Stomach (tissue), 9 donors: ENCODE measurements around the gene ABCF3. TPM values are rescaled to one million over a fixed set of nuclear protein-coding genes. Genes with fewer than 3 reads are reported as not detected.
A peak's percentile ranks its signal among the peaks of the same experiment; 100 is the strongest.
"Not testable (repeated sequence)": the region's sequence is repeated elsewhere in the genome, so short reads cannot be mapped to it uniquely, and the experiment has no call there.

ENCODE experiments used
- DNase-seq, 2 donors: peaks; one replicate each; pipeline versions ENCODE4 v3.0.0 to v3.0.0-alpha.2; 2013 to 2019
- H3K27ac ChIP-seq, 5 donors: fragments of 200-600 bp in 4 of 5; sonication (generic) in 4 of 5; one replicate each; pipeline ENCODE4 v1.5.1; 2013 to 2019; ENCODE audit warnings: mild to moderate bottlenecking in 1 of 5, moderate library complexity in 1 of 5
- H3K27me3 ChIP-seq, 3 donors: fragments of 200-600 bp; sonication (generic); one replicate each; pipeline ENCODE4 v1.5.1; 2017 to 2019; ENCODE audit warnings: mixed run types in 1 of 3
- H3K36me3 ChIP-seq, 4 donors: fragments of 200-600 bp; sonication (generic); 1 replicate in 3 of 4; 2 replicates in 1 of 4; pipeline ENCODE4 v1.5.1; 2016 to 2019
- H3K4me1 ChIP-seq, 4 donors: fragments of 200-600 bp; sonication (generic); one replicate each; pipeline ENCODE4 v1.5.1; 2016 to 2019
- H3K4me3 ChIP-seq, 4 donors: fragments of 200-600 bp; sonication (generic) in 3 of 4; one replicate each; pipeline ENCODE4 v1.5.1; 2016 to 2019; ENCODE audit warnings: mild to moderate bottlenecking in 1 of 4
- H3K9me3 ChIP-seq, 4 donors: fragments of 200-600 bp; sonication (generic); one replicate each; pipeline ENCODE4 v1.5.1; 2016 to 2019
- CTCF ChIP-seq, 7 experiments: fragments of 450-650 bp in 4 of 7; fragments of 200-600 bp in 3 of 7; sonication (generic) in 3 of 7; IDR thresholded peaks; one replicate each; pipeline ENCODE4 v1.5.1; 2016 to 2019; ENCODE audit warnings: antibody characterized with exemption in 7 of 7, control low read depth in 2 of 7, mild to moderate bottlenecking in 1 of 7
- EP300 ChIP-seq: sonication (generic); formaldehyde crosslinking; IDR thresholded peaks from one replicate; pipeline ENCODE4 v1.6.1; 2017; ENCODE audit warnings: antibody characterized with exemption
- POLR2A ChIP-seq, 4 donors: fragments of 450-650 bp; IDR thresholded peaks; one replicate each; pipeline ENCODE4 v1.6.1; 2016; ENCODE audit warnings: antibody characterized with exemption in 4 of 4, control low read depth in 2 of 4, mild to moderate bottlenecking in 1 of 4, moderate library complexity in 1 of 4
- POLR2AphosphoS5 ChIP-seq, 3 donors: sonication (generic); formaldehyde crosslinking; IDR thresholded peaks; one replicate each; pipeline ENCODE4 v1.6.1; 2016; ENCODE audit warnings: antibody characterized with exemption in 3 of 3
- WGBS, 5 donors: extraction: QIAGEN DNeasy Blood & Tissue Kit in 3 of 5; methylation state at CpG; one replicate each; pipeline versions ENCODE4 v1.1.5 to v1.1.7; 2013 to 2018; 5-methylcytosine and 5-hydroxymethylcytosine counted together
- intact Hi-C: fragments of 100-400 bp; cut with DNase I; formaldehyde crosslinking; loops from one replicate; pipeline ENCODE4 v1.15.1; 2023; ENCODE audit warnings: low total_unique reads
- polyA plus RNA-seq, 3 donors: library from polyadenylated mRNA; stranded (reverse); fragments of 200-250 nt; gene quantifications; one replicate each; pipeline ENCODE4 v1.2.3, GENCODE V29; 2013
- total RNA-seq, 5 donors: library from RNA; depleted of rRNA; stranded (reverse); fragments of >200 nt; gene quantifications; one replicate each; pipeline versions ENCODE4 v1.1.0 to v1.2.3, GENCODE V29; 2014 to 2016
- donor health status: healthy with polysubstance abuse.
- donor health status: Bipolar disorder and iron deficiency.
- donor health status: healthy.

ABCF3 gene
- total and polyA plus RNA-seq, 8 donors = 21.6 to 194 (median 47.5) TPM

DNA sequence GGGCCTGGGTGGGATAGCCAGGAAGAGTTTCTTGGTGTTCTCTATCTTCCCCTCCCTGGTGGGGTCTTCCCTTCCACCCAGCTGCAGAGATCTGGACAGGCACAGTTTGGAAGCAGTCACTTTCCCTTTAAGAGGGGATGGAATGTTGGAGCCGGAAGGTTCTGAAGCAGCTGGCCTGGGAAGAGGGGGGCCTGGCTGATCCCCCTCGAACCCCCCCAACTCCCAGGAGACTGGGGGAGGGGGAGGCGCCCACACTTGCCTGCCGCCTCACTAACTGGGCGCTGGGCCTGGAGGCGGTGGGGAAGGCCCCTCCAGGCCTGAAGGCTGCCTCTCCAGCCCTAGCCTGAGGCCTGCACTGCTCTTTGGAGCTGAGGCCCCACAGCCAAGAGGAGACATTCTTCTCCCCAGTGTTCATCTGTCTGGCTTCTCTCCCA lies 29.5 kb upstream of the ABCF3 start:
- no peaks in the 10 kb centered on the region for H3K9me3 ChIP-seq
- intact Hi-C loops = no loop called here
- peak overlapping the region; percentile 61 to 95 (median 78) for H3K4me3 ChIP-seq
- H3K27ac ChIP-seq = peak overlapping the region; percentile 78 to 95 (median 91)
- WGBS, 5 donors = 2 to 9% (median 4%) methylated on average over 5 to 6 of the region's 6 CpGs
- H3K36me3 ChIP-seq = no peaks in the 10 kb centered on the region
- peaks cover 44 to 78% (median 63%) of the 10 kb centered on the region in 4 donors for H3K4me1 ChIP-seq
- TF ChIP-seq CTCF (IDR thresholded peaks at IDR 0.05) = no peak
- TF ChIP-seq POLR2AphosphoS5 (IDR thresholded peaks at IDR 0.05) = no peak
- TF ChIP-seq POLR2A (IDR thresholded peaks at IDR 0.05) = no peak
- TF ChIP-seq EP300 = no peak
- no peaks in the 10 kb centered on the region for H3K27me3 ChIP-seq
- DNase-seq = peak in 1 of 2 donors; percentile 90

GRCh38 chr3:184157206-184157605 lies 28.8 kb upstream of the ABCF3 start:
- Histone ChIP-seq H3K36me3 (peaks cover 0 to 5% (median 2%) of the 10 kb centered on the region in 4 donors), H3K27me3 (no peaks in the 10 kb centered on the region), H3K4me1 (peaks cover 44 to 81% (median 66%) of the 10 kb centered on the region in 4 donors), H3K27ac (peak overlapping the region; percentile 78 to 95 (median 91)), H3K9me3 (no peaks in the 10 kb centered on the region), H3K4me3 (peak overlapping the region; percentile 61 to 95 (median 78))
- no peak for DNase-seq
- intact Hi-C loops = no loop called here
- TF ChIP-seq EP300 = no peak
- TF ChIP-seq POLR2AphosphoS5 (IDR thresholded peaks at IDR 0.05) = no peak
- no peak for TF ChIP-seq POLR2A (IDR thresholded peaks at IDR 0.05)
- no peak for TF ChIP-seq CTCF (IDR thresholded peaks at IDR 0.05)

GRCh38 chr3:184158404-184158803 lies 27.6 kb upstream of the ABCF3 start:
- H3K27ac ChIP-seq = peak overlapping the region in 4 of 5 donors; percentile 4 to 91 (median 68)
- no peaks in the 10 kb centered on the region for H3K9me3 ChIP-seq
- H3K4me1 ChIP-seq = peaks cover 44 to 87% (median 67%) of the 10 kb centered on the region in 4 donors
- WGBS, 5 donors = 64 to 82% (median 76%) methylated on average over 4 of the region's 4 CpGs
- peak overlapping the region in 1 of 4 donors; percentile 79 for H3K4me3 ChIP-seq
- TF ChIP-seq POLR2AphosphoS5 (IDR thresholded peaks at IDR 0.05) (no peak), POLR2A (IDR thresholded peaks at IDR 0.05) (no peak), CTCF (IDR thresholded peaks at IDR 0.05) (no peak), EP300 (no peak)
- no peak for DNase-seq
- peaks cover 4 to 15% (median 14%) of the 10 kb centered on the region in 4 donors for H3K36me3 ChIP-seq
- intact Hi-C loops = no loop called here
- no peaks in the 10 kb centered on the region for H3K27me3 ChIP-seq

DNA sequence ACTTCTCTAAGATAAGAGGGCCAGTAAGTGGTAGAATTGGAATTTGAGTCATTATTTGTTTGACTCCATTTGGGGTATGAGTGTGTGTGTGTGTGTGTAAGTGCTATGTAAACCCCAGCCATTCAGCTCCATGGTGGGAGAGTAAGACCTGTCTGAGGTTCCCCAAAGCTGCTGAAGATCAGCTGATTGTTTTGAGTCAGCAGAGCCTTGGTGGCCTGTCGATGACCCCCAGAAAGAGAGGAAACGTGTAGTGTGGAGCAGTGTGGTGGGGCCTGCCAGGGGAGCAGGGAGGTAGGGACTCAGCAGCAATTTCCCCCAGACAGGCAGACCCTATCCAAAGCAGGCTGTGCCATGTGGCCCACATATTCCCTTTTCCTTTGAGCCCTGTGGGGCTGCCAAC lies 25.5 kb upstream of the ABCF3 start:
- H3K36me3 ChIP-seq = peaks cover 19 to 36% (median 34%) of the 10 kb centered on the region in 4 donors
- intact Hi-C loops = no loop called here
- H3K27me3 ChIP-seq = no peaks in the 10 kb centered on the region
- H3K4me3 ChIP-seq = no peak overlapping the region
- TF ChIP-seq CTCF (IDR thresholded peaks at IDR 0.05) (no peak), POLR2AphosphoS5 (IDR thresholded peaks at IDR 0.05) (no peak), EP300 (no peak), POLR2A (IDR thresholded peaks at IDR 0.05) (no peak)
- H3K9me3 ChIP-seq = no peaks in the 10 kb centered on the region
- peak in 1 of 2 donors; percentile 39 for DNase-seq
- H3K27ac ChIP-seq = peak overlapping the region in 4 of 5 donors; percentile 55 to 91 (median 58)
- H3K4me1 ChIP-seq = peaks cover 34 to 77% (median 55%) of the 10 kb centered on the region in 4 donors
- WGBS, 5 donors = 28 to 49% (median 43%) methylated on average over 2 of the region's 2 CpGs

DNA sequence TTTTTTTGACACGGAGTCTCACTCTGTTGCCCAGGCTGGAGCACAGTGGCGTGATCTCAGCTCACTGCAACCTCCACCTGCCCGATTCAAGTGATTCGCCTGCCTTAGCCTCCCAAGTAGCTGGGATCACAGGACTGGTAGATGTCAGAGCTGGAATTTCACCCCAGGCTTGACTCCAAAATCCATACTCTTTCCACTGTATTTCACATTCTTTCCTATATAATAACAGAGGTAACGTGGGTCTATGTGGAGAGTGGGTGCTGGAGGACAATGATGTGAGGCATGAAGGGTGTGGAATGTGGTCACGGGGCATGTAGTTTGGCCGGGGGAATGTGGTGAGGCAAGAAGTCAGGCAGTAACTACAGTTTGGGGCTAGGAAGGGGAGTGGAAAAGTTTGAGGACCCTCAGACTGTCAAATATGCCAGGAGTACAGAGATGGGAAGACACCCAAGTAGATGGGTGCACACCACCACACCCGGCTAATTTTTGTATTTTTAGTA lies 23.4 kb upstream of the ABCF3 start:
- intact Hi-C loops, DNase-seq, H3K27me3 ChIP-seq, H3K27ac ChIP-seq, H3K4me3 ChIP-seq, H3K9me3 ChIP-seq: not testable (repeated sequence)
- Histone ChIP-seq H3K4me1 (peaks cover 23 to 64% (median 42%) of the 10 kb centered on the region in 4 donors), H3K36me3 (peaks cover 40 to 57% (median 56%) of the 10 kb centered on the region in 4 donors)
- 75 to 90% (median 82%) methylated on average over 8 of the region's 8 CpGs for WGBS, 5 donors
